ENCODE results near the gene KIF14.

Gene KIF14

GRCh38 chr1:200620273-200621131 lies at the start of gene KIF14:
KIF14 (minus strand) TSS chr1:200620751; CDS start chr1:200618723, 2,028 bp downstream.
- peak; percentile 48 for FAIRE-seq

GRCh38 chr1:200669314-200670241 lies 49.0 kb upstream of the KIF14 start, which contains the start of gene DDX59:
DDX59 (minus strand) TSS chr1:200669907; CDS start chr1:200666740, 3,167 bp downstream.
- peak; percentile 93 for DNase-seq (ENCODE audit: insufficient read length, low spot score)
- peak; percentile 82 for FAIRE-seq

More at GRCh38 chr1:200620273-200621131, at the start of gene KIF14:
- peak; percentile 97 for DNase-seq (ENCODE audit: insufficient read length, low spot score)

- FAIRE-seq, result no peak
- no peak for DNase-seq (ENCODE audit: insufficient read length, low spot score)
These were observed 48.2 kb upstream of the KIF14 start for GRCh38 chr1:200668514-200669313.

- no peak for FAIRE-seq
These were observed 45.8 kb upstream of the KIF14 start for GRCh38 chr1:200666309-200666708.

GRCh38 chr1:200665861-200666260 lies 45.3 kb upstream of the KIF14 start:
- FAIRE-seq (no peak), DNase-seq (ENCODE audit: insufficient read length, low spot score) (no peak)

More at GRCh38 chr1:200666309-200666708, 45.8 kb upstream of the KIF14 start:
- no peak for DNase-seq (ENCODE audit: insufficient read length, low spot score)

GRCh38 chr1:200660719-200661118 lies 40.2 kb upstream of the KIF14 start:
- FAIRE-seq (no peak), DNase-seq (ENCODE audit: insufficient read length, low spot score) (no peak)

- FAIRE-seq, result no peak
- DNase-seq (ENCODE audit: insufficient read length, low spot score), result no peak
These were observed 38.7 kb upstream of the KIF14 start for GRCh38 chr1:200659269-200659668.

- DNase-seq (ENCODE audit: insufficient read length, low spot score), result no peak
- no peak for FAIRE-seq
These were observed 37.7 kb upstream of the KIF14 start for GRCh38 chr1:200658037-200658818.

- no peak for DNase-seq (ENCODE audit: insufficient read length, low spot score)
- FAIRE-seq, result no peak
These were observed 34.1 kb upstream of the KIF14 start for GRCh38 chr1:200654660-200655059.

GRCh38 chr1:200653022-200653462 lies 32.5 kb upstream of the KIF14 start:
- FAIRE-seq (no peak), DNase-seq (ENCODE audit: insufficient read length, low spot score) (no peak)

GRCh38 chr1:200652378-200652777 lies 31.8 kb upstream of the KIF14 start:
- DNase-seq (ENCODE audit: insufficient read length, low spot score), result no peak
- no peak for FAIRE-seq

- DNase-seq (ENCODE audit: insufficient read length, low spot score) (no peak), FAIRE-seq (no peak)
These were observed 26.0 kb upstream of the KIF14 start for GRCh38 chr1:200646515-200646914.

GRCh38 chr1:200644021-200644420 lies 23.5 kb upstream of the KIF14 start:
- FAIRE-seq, result no peak
- DNase-seq (ENCODE audit: insufficient read length, low spot score), result no peak

- no peak for DNase-seq (ENCODE audit: insufficient read length, low spot score)
These were observed 21.9 kb upstream of the KIF14 start for GRCh38 chr1:200642481-200642880.

GRCh38 chr1:200640963-200641401 lies 20.4 kb upstream of the KIF14 start:
- DNase-seq (ENCODE audit: insufficient read length, low spot score) (no peak), FAIRE-seq (no peak)

More at GRCh38 chr1:200642481-200642880, 21.9 kb upstream of the KIF14 start:
- no peak for FAIRE-seq

- FAIRE-seq (no peak), DNase-seq (ENCODE audit: insufficient read length, low spot score) (no peak)
These were observed 19.9 kb upstream of the KIF14 start for GRCh38 chr1:200640373-200640962.

- FAIRE-seq, result no peak
- DNase-seq (ENCODE audit: insufficient read length, low spot score), result no peak
These were observed 17.5 kb upstream of the KIF14 start for GRCh38 chr1:200638073-200638472.

GRCh38 chr1:200636681-200637080 lies 16.1 kb upstream of the KIF14 start:
- FAIRE-seq, result no peak

More at GRCh38 chr1:200636681-200637080, 16.1 kb upstream of the KIF14 start:
- DNase-seq (ENCODE audit: insufficient read length, low spot score), result no peak
